Activated CD8-positive, alpha-beta memory T cell treated with anti-CD3 and anti-CD28 coated beads, Interleukin-2, amount 50 U/mL, for 48 hours (primary cell): ENCODE measurements around the gene MEA1.
A peak's percentile ranks its signal among the peaks of the same experiment; 100 is the strongest.
"Not testable (repeated sequence)": the region's sequence is repeated elsewhere in the genome, so short reads cannot be mapped to it uniquely, and the experiment has no call there.

Experiments
- DNase-seq: peaks from one replicate; pipeline ENCODE4 v3.0.0-alpha.2; 2020

Gene MEA1

GRCh38 chr6:43006251-43006650, 7.5 kb downstream of the MEA1 start:
- DNase-seq = no peak

GRCh38 chr6:43005844-43006243, 7.9 kb downstream of the MEA1 start:
- DNase-seq = no peak

DNA sequence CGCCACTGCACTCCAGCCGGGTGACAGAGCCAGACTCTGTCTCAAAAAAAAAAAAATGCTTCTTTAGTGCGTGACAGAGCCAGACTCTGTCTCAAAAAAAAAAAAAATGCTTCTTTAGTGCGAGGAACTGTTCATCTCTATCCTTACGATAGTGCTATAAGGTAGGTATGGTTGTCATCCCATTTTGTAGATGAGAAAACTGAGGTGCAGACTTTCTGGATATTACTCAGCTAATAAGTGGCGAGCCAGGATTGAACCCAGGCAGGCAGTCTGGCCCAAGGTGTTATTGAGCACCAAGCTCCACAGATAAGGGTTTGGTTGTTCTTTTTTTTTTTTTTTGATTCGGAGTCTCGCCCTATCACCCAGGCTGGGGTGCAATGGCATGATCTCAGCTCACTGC, 11.9 kb downstream of the MEA1 start:
- DNase-seq = no peak

DNA sequence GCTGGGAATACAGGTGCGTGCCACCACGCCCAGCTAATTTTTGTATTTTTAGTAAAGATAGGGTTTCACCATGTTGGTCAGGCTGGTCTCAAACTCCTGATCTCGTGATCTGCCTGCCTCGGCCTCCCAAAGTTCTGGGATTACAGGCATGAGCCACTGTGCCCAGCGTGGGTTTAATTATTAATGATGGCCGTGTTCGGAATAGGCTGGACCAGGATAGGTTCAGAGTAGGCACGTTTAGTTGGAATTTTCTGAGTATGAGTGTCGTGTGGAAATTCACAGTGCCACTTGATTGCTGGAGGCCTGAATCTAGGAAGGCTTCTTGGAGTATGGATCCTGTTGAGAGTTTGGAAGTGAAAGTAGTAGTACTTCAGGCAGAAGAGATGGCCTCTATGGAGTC, 15.5 kb downstream of the MEA1 start:
- not testable (repeated sequence) for DNase-seq

DNA sequence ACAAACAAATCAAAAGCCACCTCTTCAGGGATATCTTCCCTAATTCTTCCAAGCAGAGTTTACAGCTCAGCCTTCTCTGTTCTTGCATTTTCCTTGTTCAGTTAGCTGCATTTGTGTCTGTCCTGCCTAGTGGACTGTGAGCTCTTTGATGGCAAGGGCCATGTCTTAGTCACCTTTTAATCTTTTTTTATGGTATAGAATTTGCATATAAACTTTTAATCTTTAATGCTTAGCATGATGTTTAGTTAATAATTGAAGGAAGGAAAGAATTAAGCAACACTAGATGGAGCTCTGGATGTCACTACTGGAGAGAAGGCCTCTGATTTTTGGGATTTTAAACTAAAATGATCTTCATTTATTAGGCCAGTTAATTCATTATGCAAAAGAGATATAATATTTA, 17.2 kb downstream of the MEA1 start:
- DNase-seq = no peak

- no peak for DNase-seq
These were observed 20.3 kb downstream of the MEA1 start for GRCh38 chr6:42993445-42993844.

- no peak for DNase-seq
These were observed 23.8 kb downstream of the MEA1 start for GRCh38 chr6:42989923-42990322.

- no peak for DNase-seq
These were observed 25.2 kb downstream of the MEA1 start for GRCh38 chr6:42988486-42989020.

GRCh38 chr6:42987533-42988451, 26.0 kb downstream of the MEA1 start:
- DNase-seq = no peak

DNA sequence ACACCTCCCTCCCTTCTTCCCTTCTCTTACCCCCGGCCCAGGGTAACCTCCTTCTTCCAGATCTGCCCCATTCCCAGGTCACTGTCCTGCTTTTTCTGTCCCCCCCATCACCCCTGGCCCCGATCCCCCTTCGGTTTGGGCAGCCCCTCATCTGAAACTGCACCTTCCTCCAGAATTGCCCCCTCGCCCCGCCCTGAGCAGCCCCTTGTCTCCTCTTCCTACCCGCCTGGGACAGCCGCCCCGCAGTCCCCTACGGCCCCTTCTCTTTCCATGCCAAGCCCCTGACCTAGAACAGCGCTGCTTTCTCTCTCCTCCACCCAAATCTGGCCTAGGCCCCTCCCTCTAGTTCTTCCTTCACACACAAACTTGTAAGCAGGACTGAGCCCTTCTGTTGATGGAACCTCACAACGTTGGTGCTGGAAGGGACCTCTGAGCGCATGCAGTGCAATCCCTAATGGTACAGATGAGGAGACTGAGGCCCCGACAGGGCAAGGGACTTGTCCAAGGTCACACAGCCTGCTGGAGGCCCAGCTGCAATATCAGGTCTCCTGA, 28.7 kb downstream of the MEA1 start:
- DNase-seq = no peak

DNA sequence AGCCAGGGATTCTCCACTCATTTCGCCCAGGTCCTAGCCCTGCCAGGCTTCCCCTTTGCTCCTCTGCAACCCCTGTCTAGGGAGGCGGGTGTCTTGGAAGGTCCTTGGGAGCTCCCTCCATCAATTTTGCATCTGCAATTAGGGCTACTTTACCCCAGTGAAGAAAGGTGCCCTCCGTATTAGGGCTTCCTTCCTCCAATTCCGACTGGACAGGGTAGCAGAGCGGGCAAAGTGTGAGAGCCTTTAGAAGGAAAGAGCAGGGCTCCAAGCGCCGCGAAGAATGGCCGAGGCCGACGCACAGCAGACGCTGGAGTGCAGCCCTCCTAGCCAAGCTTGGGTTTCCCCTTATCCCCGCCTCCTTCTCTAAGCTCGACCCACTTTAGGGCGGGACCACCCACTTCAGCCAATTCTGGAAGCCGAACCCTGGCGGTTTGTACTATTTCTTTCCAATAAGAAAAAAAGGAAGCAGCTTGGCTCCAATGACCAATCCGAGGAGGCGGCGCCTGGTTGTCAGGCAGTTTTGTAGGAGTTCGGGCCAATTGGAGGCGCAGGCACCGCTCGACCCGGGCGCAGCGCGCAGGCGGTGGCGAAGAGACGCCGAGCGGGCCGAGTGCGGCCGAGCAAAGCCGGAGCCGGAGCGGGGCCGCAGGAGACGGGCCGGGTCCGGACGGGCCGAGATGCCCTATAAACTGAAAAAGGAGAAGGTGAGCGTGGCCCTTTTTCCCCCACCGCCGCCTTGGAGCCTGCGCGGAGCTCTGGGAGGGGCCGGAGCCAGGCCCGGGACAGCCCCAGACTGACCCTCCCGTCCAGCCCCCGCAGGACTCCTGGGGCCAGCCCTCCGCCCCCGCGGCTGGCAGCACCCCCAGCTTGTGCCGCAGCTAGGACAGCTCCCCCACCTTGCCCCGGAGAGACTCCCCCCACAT, 29.5 kb downstream of the MEA1 start, which contains the start of gene PPP2R5D:
Gene PPP2R5D, plus strand, starts transcription at position 570 of the 923 bp plus-strand sequence. Its CDS starts 108 bp downstream, at position 678.
- DNase-seq = peak; percentile 93

- no peak for DNase-seq
These were observed 31.9 kb downstream of the MEA1 start for GRCh38 chr6:42981836-42982235.

DNA sequence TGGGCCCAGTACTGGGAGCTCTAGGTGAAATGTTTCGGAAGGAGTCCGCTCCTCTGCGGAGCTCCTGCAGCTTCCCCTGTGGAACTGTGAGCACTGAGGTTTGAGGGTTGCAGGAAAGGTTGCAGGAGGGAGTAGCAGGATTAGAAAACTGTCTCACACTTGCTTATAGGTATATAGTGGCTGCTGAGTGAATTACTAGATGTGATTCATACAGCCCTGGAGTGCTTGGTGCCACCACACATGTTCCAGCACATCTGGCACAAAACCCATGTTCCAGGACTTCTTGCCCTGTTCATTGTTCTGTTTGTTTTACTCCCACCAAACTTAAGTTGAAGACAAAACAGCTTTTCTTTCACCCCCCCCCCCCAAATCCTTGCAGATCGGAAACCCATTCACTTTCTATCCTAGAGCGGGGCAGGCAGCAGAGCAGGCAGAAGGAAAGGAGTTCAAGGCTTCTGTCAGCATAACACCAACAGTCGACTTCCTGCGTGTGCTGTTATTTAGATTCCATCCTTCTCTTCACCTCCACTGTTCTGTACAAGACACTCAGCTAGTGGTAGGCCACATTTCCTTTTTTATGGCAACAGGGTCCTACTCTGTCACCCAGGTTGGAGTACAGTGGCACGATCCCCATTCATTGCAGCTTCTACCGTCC, 34.1 kb downstream of the MEA1 start:
- DNase-seq = no peak

- DNase-seq = peak; percentile 92
These were observed 34.8 kb downstream of the MEA1 start, which contains the start of gene PEX6 for GRCh38 chr6:42978839-42979522. PEX6 (minus strand) TSS chr6:42979181; CDS start chr6:42979150, 31 bp downstream.

DNA sequence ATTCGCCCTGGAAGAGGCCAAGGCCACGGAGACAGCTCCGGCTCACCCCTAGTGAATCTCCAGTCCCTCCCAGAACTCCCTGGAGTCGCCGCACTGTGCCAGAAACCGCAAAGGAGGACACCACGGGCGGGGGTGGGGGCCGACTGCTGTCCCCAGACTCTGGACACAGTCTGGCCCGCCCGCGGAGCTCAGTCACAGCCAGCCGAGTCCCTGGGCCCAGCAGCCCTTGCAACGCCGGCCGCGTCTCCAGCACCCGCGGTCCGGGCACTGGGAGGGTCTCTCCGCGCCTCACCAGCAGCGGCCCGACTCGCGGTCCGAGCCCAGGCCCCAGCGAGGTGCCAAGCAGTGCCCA, 35.3 kb downstream of the MEA1 start:
- DNase-seq = peak; percentile 66

DNA sequence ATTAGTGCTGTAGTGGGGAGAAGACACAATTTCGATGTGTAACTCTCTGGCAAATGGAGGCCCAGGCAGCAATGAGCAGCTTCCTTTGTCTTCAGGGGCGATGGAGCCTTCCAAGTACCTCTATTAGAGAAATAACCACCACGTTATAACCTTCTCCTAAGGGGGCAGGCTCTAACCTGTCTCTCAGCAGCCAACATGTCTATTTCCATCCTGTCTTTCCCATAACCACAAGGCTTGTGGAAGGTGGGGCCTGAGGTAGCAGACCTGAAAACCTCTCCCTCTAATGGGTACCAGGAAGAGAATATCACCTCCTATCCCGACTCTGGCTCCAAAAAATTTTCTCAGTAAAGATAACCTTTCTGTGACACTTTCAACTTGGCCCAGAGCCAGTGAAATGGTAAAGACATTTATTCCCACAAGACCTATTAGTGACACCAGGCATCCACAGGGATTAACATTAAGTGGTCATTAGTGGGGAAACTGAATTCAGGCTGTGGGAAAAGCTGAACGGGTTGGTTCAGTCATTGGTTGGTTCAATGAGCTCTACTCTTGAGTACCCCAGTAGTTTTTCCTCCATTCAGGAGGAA, 38.7 kb downstream of the MEA1 start:
- no peak for DNase-seq

DNA sequence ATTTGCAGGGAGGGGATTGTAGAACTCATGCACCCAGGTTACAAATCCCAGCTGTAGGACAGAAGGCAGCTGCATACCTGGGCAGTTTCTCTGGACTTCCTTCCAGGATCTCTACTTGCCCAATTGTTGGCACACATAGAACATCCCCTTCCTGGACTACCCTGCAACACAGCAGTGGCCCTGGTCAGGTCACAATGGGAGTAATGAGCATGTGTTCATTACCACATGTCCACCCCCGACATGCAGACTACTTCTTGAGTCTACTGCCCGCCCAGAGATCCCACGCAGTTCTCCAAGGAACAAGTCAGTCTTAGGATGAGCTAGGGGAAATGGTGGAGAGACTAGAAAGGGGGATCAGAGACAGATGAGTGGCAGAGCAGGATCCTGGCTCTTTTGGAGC, 39.8 kb downstream of the MEA1 start:
- no peak for DNase-seq

- no peak for DNase-seq
These were observed 41.9 kb downstream of the MEA1 start for GRCh38 chr6:42971746-42972327.

GRCh38 chr6:42970871-42971612, 42.7 kb downstream of the MEA1 start:
- DNase-seq = no peak

GRCh38 chr6:42969934-42970333, 43.8 kb downstream of the MEA1 start:
- no peak for DNase-seq
